Left lung (tissue), 10 donors: ENCODE measurements around the gene SMS. TPM values are rescaled to one million over a fixed set of nuclear protein-coding genes. Genes with fewer than 3 reads are reported as not detected.

Experiments used
- ATAC-seq: fragments of 200-7000 bp; cut with Tn5 transposase; one replicate; pipeline ENCODE4 v1.9.1; 2020; ENCODE audit warnings: moderate library complexity
- DNase-seq, 4 donors: peaks; one replicate each; pipeline ENCODE4 v3.0.0-alpha.2; 2013 to 2020
- H3K27ac ChIP-seq, 2 donors: fragments of 200-600 bp; sonication (generic) in 1 of 2; one replicate each; pipeline versions ENCODE4 v1.5.0 to v1.8.0; 2020 to 2021
- H3K27me3 ChIP-seq, 2 donors: fragments of 200-600 bp; sonication (generic) in 1 of 2; one replicate each; pipeline versions ENCODE4 v1.5.0 to v1.8.0; 2020 to 2021
- H3K36me3 ChIP-seq, 2 donors: fragments of 200-600 bp; sonication (generic) in 1 of 2; one replicate each; pipeline versions ENCODE4 v1.5.0 to v1.8.0; 2020 to 2021
- H3K4me1 ChIP-seq, 2 donors: fragments of 200-600 bp; one replicate each; pipeline ENCODE4 v1.8.0; 2021
- H3K4me3 ChIP-seq, 2 donors: fragments of 200-600 bp; sonication (generic) in 1 of 2; one replicate each; pipeline versions ENCODE4 v1.5.0 to v1.8.0; 2020 to 2021; ENCODE audit warnings: mild to moderate bottlenecking in 1 of 2
- H3K9me3 ChIP-seq, 2 donors: fragments of 200-600 bp; sonication (generic) in 1 of 2; one replicate each; pipeline versions ENCODE4 v1.5.0 to v1.8.0; 2020 to 2021
- CTCF ChIP-seq, 2 donors: fragments of 200-600 bp; sonication (generic) in 1 of 2; IDR thresholded peaks; one replicate each; pipeline versions ENCODE4 v1.5.0 to v1.8.0; 2021; ENCODE audit warnings: antibody characterized with exemption in 2 of 2
- intact Hi-C, 2 donors: fragments of 100-400 bp; cut with DNase I; formaldehyde crosslinking; loops; one replicate each; pipeline versions ENCODE4 v1.11.2 to v1.14.2; 2022
- polyA plus RNA-seq, 6 donors: library from polyadenylated mRNA; unstranded; fragments of 120-200 nt; gene quantifications; one replicate each; pipeline ENCODE4 v1.2.1, GENCODE V29; 2013; ENCODE audit not compliant: insufficient read length in 6 of 6
- total RNA-seq, 2 donors: library from RNA; stranded (reverse); fragmentation: NEBNext Ultra II Directional; extraction: Animal tissue kit (Norgen Biotek cat#: 25700); gene quantifications; one replicate each; pipeline ENCODE4 v1.2.1, GENCODE V29; 2021
- donor health status: DM: no; HTN: yes; CAD: no.
- donor health status: DM: no; HTN: no; CAD: no.

SMS gene
- total and polyA plus RNA-seq, 8 donors = 68.6 to 119 (median 108) TPM

DNA sequence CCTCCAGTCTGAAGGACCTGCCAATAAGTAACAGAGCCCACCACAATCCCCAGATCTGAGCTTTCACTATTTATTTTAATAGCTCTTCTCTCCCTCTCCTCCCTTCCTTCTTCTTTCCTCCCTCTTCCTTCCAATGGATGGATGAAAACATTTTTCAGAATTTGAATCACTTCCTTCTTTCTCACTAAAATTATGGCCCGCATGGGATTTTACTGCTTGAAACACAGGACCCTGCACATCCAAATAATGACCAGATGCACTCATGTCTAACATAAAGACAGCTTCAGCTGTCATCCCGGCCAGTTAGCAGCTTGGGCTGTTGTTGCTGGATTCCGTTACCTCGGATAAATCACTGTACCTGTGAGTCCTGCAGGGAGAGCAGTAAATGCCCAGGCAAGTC, 86.2 kb downstream of the SMS start:
- no peaks in the 10 kb centered on the region for H3K36me3 ChIP-seq
- H3K9me3 ChIP-seq = no peaks in the 10 kb centered on the region
- TF ChIP-seq CTCF (IDR thresholded peaks at IDR 0.05) = no peak
- H3K27me3 ChIP-seq = no peaks in the 10 kb centered on the region
- ATAC-seq = no peak
- no peak overlapping the region for H3K27ac ChIP-seq
- no peaks in the 10 kb centered on the region for H3K4me1 ChIP-seq
- intact Hi-C loops = no loop called here
- H3K4me3 ChIP-seq = no peak overlapping the region
- no peak for DNase-seq

DNA sequence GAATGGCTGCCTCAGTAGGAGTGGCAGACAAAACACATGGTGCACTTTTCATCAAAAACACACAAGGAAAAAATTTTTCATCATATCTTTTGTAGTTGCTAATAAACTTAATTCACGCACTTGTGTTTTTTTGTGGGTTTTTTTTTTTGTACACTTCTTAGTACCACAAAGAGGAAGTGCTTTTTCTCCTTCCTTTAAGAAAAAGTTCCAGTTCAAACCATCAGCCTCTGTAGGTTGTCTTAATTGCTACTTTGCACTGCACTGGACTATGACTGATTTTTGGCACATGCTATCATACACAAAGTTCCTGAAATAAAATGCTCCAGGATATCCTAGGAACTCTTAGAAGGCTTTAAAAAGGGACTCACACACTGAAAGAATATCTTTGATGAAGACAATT, 91.6 kb downstream of the SMS start, which contains the start of gene PHEX:
Gene PHEX (plus strand): TSS at position 242 of the 400 bp plus-strand sequence. CDS start 681 bp downstream, outside the sequence.
- Histone ChIP-seq H3K9me3 (no peaks in the 10 kb centered on the region), H3K27me3 (no peaks in the 10 kb centered on the region), H3K36me3 (no peaks in the 10 kb centered on the region), H3K4me1 (no peaks in the 10 kb centered on the region), H3K4me3 (no peak within 1 kb of the TSS), H3K27ac (no peak within 1 kb of the TSS)
- intact Hi-C loops = no loop called here
- ATAC-seq (no peak), DNase-seq (no peak)
- no peak for TF ChIP-seq CTCF (IDR thresholded peaks at IDR 0.05)

DNA sequence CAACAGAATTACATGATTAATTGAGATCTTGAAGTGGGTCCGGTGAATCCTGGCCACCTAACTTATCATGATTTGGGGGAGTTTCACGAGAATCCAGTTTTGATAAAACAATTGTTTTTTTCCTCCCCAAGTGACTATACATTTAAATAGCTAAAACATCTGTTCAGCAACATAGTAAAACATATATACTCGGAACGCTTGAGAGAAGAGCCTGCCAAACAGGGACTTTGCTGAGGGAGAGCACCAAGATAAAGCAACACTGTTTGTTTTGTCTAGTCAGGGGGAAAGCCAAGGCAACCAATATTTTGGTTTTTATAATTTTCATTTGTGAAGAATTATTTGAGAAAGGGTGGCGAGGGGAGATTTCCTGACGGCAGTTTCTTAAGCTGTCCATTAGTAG, 92.0 kb downstream of the SMS start:
- no peaks in the 10 kb centered on the region for H3K36me3 ChIP-seq
- no peak for TF ChIP-seq CTCF (IDR thresholded peaks at IDR 0.05)
- ATAC-seq (no peak), DNase-seq (peak in 1 of 4 donors; percentile 16)
- no peaks in the 10 kb centered on the region for H3K4me1 ChIP-seq
- intact Hi-C loops = no loop called here
- H3K27ac ChIP-seq = no peak overlapping the region
- H3K9me3 ChIP-seq = no peaks in the 10 kb centered on the region
- H3K4me3 ChIP-seq = no peak overlapping the region
- H3K27me3 ChIP-seq = no peaks in the 10 kb centered on the region

GRCh38 chrX:22033818-22034217, 93.3 kb downstream of the SMS start:
- Histone ChIP-seq H3K4me3 (no peak overlapping the region), H3K4me1 (no peaks in the 10 kb centered on the region), H3K9me3 (no peaks in the 10 kb centered on the region), H3K27me3 (no peaks in the 10 kb centered on the region), H3K27ac (no peak overlapping the region), H3K36me3 (no peaks in the 10 kb centered on the region)
- no peak for TF ChIP-seq CTCF (IDR thresholded peaks at IDR 0.05)
- ATAC-seq = no peak
- intact Hi-C loops = no loop called here
- DNase-seq = no peak

- no peak for ATAC-seq
These were observed 94.7 kb downstream of the SMS start for GRCh38 chrX:22035236-22035635.

More at GRCh38 chrX:22035236-22035635, 94.7 kb downstream of the SMS start:
- DNase-seq = no peak
- no peak for TF ChIP-seq CTCF (IDR thresholded peaks at IDR 0.05)
- intact Hi-C loops = no loop called here
- Histone ChIP-seq H3K27ac (no peak overlapping the region), H3K36me3 (no peaks in the 10 kb centered on the region), H3K4me3 (no peak overlapping the region), H3K4me1 (no peaks in the 10 kb centered on the region), H3K9me3 (no peaks in the 10 kb centered on the region), H3K27me3 (no peaks in the 10 kb centered on the region)
